K562 (cell line): Measurements from ENCODE around the gene PADI4.

Source experiments
- BMI1 ChIP-seq: fragments of 150-350 bp; IDR thresholded peaks from 2 replicates; pipeline ENCODE4 v1.6.1; 2014; ENCODE audit warnings: low read length
- GTF2B ChIP-seq: IDR thresholded peaks from 2 replicates; pipeline ENCODE4 v1.6.1; 2011; ENCODE audit not compliant: insufficient read length; ENCODE audit errors: extremely low read depth
- MAZ ChIP-seq, 2 experiments: fragments of 450-650 bp in 1 of 2; sonication (generic) in 1 of 2; formaldehyde crosslinking; IDR thresholded peaks in 1 of 2; conservative IDR thresholded peaks in 1 of 2; 2 replicates each; pipeline versions ENCODE4 v1.4.0 to v1.5.0; 2020; ENCODE audit warnings: mild to moderate bottlenecking in 1 of 2, missing genetic modification reagents in 1 of 2
- MEIS2 ChIP-seq: fragments of 450-650 bp; IDR thresholded peaks from 2 replicates; pipeline ENCODE4 v1.6.1; 2014; ENCODE audit warnings: mild to moderate bottlenecking; ENCODE audit not compliant: partially characterized antibody
- MTA3 ChIP-seq: fragments of 450-650 bp; formaldehyde crosslinking; IDR thresholded peaks from 2 replicates; pipeline ENCODE4 v1.6.1; 2017; ENCODE audit warnings: mild to moderate bottlenecking, borderline replicate concordance
- POLR2A ChIP-seq: fragments of 450-650 bp; conservative IDR thresholded peaks from 2 replicates; pipeline ENCODE4 v1.6.1; 2016
- POLR2AphosphoS5 ChIP-seq: IDR thresholded peaks from 2 replicates; pipeline ENCODE4 v1.6.1; 2011; ENCODE audit warnings: mild to moderate bottlenecking, low read depth, low read length, moderate library complexity; ENCODE audit not compliant: control insufficient read depth, insufficient read depth
- USF2 ChIP-seq: sonication (generic); formaldehyde crosslinking; IDR thresholded peaks from 2 replicates; pipeline ENCODE4 v1.5.0; 2020; ENCODE audit warnings: missing genetic modification reagents
- YBX1 ChIP-seq: fragments of 450-650 bp; IDR thresholded peaks from 2 replicates; pipeline ENCODE4 v1.7.1; 2016; ENCODE audit warnings: mild to moderate bottlenecking
- ZNF24 ChIP-seq: fragments of 450-650 bp; IDR thresholded peaks from 2 replicates; pipeline ENCODE4 v1.6.1; 2016
- ZNF589 ChIP-seq: fragments of 200-800 bp; sonication (Bioruptor generic); IDR thresholded peaks from 2 replicates; pipeline ENCODE4 v1.6.1; 2016; ENCODE audit warnings: low read depth, missing genetic modification characterization, missing compliant biosample characterization

GRCh38 chr1:17260738-17261137, 47.3 kb upstream of the PADI4 start:
- TF ChIP-seq MAZ (CRISPR knock-in tag; conservative IDR thresholded peaks at IDR 0.05 in 1 of 2, IDR thresholded peaks at IDR 0.05 in 1 of 2) (no peak), MEIS2 (no peak), POLR2AphosphoS5 (no peak), GTF2B (no peak), YBX1 (no peak), POLR2A (no peak), ZNF589 (CRISPR knock-in tag) (no peak), BMI1 (no peak), ZNF24 (no peak), USF2 (no peak), MTA3 (no peak)
